Measurements from ENCODE around the gene CCIN.

DNA sequence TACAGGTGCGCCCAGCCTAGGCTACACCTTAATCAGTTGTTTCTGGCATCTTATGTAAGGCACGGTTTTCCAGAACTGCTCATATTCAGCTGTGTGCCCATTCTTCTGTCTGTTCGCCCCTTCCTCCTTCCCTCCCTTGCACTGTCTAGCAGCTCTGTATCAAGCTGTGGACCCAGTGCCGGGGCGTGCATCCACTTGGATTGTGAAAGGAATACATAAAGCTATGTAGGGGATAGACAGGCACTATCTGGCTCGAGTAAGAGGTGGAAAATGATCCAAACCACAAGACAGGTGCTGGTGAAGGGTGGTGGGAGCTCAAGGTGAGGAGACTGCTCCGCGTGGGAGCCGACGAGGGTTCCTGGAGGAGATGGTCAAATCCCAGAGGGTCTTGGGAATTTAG is 30.7 kb upstream of the CCIN start:
- TF ChIP-seq CTCF (IDR thresholded peaks at IDR 0.05): no peak
- no peak for TF ChIP-seq POLR2A (IDR thresholded peaks at IDR 0.05)
